ENCODE data around the gene ZSCAN10. TPM values are rescaled to one million over a fixed set of nuclear protein-coding genes. Genes with fewer than 3 reads are reported as not detected.
A peak's percentile ranks its signal among the peaks of the same experiment; 100 is the strongest.
"Not testable (repeated sequence)": the region's sequence is repeated elsewhere in the genome, so short reads cannot be mapped to it uniquely, and the experiment has no call there.

Gene ZSCAN10
- total RNA-seq, 3 donors from 2014 or later, result 0.11 TPM; not detected in 1

GRCh38 chr16:3060339-3061127 is 38.6 kb downstream of the ZSCAN10 start:
- peaks cover 65% of the 10 kb centered on the region for H3K4me1 Mint-ChIP-seq (ENCODE audit: low read depth)
- no peaks in the 10 kb centered on the region for H3K9me3 Mint-ChIP-seq
- peaks cover 2% of the 10 kb centered on the region for H3K36me3 Mint-ChIP-seq (ENCODE audit: insufficient read depth)
- peak overlapping the region; percentile 82 for H3K4me3 Mint-ChIP-seq
- no peak for ATAC-seq
- no peaks in the 10 kb centered on the region for H3K27me3 Mint-ChIP-seq (ENCODE audit: low read depth)
- no peak for DNase-seq

GRCh38 chr16:3059723-3060242 is 39.3 kb downstream of the ZSCAN10 start:
- Mint-ChIP-seq H3K9me3 (no peaks in the 10 kb centered on the region), H3K27me3 (ENCODE audit: low read depth) (no peaks in the 10 kb centered on the region), H3K36me3 (ENCODE audit: insufficient read depth) (peaks cover 7% of the 10 kb centered on the region), H3K4me1 (ENCODE audit: low read depth) (peaks cover 65% of the 10 kb centered on the region), H3K4me3 (peak overlapping the region; percentile 82)
- ATAC-seq (no peak), DNase-seq (no peak)

GRCh38 chr16:3059041-3059722 is 39.9 kb downstream of the ZSCAN10 start:
- ATAC-seq, result peak; percentile 91 to 92
- peaks cover 8% of the 10 kb centered on the region for H3K36me3 Mint-ChIP-seq (ENCODE audit: insufficient read depth)
- peak overlapping the region; percentile 85 for H3K4me3 Mint-ChIP-seq
- H3K4me1 Mint-ChIP-seq (ENCODE audit: low read depth), result peaks cover 62% of the 10 kb centered on the region
- no peaks in the 10 kb centered on the region for H3K9me3 Mint-ChIP-seq
- peak; percentile 86 for DNase-seq
- H3K27me3 Mint-ChIP-seq (ENCODE audit: low read depth), result no peaks in the 10 kb centered on the region

GRCh38 chr16:3058139-3059030 is 40.7 kb downstream of the ZSCAN10 start:
- DNase-seq (peak; percentile 46), ATAC-seq (peak; percentile 56 to 59)
- Mint-ChIP-seq H3K4me3 (peak overlapping the region; percentile 85), H3K27me3 (ENCODE audit: low read depth) (no peaks in the 10 kb centered on the region), H3K36me3 (ENCODE audit: insufficient read depth) (peaks cover 10% of the 10 kb centered on the region), H3K4me1 (ENCODE audit: low read depth) (peaks cover 61% of the 10 kb centered on the region), H3K9me3 (no peaks in the 10 kb centered on the region)

GRCh38 chr16:3057181-3058138 is 41.6 kb downstream of the ZSCAN10 start:
- ATAC-seq (no peak), DNase-seq (no peak)
- Mint-ChIP-seq H3K4me3 (peak overlapping the region; percentile 62), H3K4me1 (ENCODE audit: low read depth) (peaks cover 52% of the 10 kb centered on the region), H3K36me3 (ENCODE audit: insufficient read depth) (peaks cover 10% of the 10 kb centered on the region), H3K27me3 (ENCODE audit: low read depth) (no peaks in the 10 kb centered on the region), H3K9me3 (no peaks in the 10 kb centered on the region)

GRCh38 chr16:3056336-3057180 is 42.5 kb downstream of the ZSCAN10 start:
- Mint-ChIP-seq H3K27me3 (ENCODE audit: low read depth) (no peaks in the 10 kb centered on the region), H3K36me3 (ENCODE audit: insufficient read depth) (peaks cover 10% of the 10 kb centered on the region), H3K9me3 (no peaks in the 10 kb centered on the region), H3K4me3 (peak overlapping the region; percentile 62), H3K4me1 (ENCODE audit: low read depth) (peaks cover 50% of the 10 kb centered on the region)
- DNase-seq (no peak), ATAC-seq (no peak)

GRCh38 chr16:3055734-3056115 is 43.4 kb downstream of the ZSCAN10 start:
- not testable (repeated sequence) for H3K4me3 Mint-ChIP-seq; ATAC-seq; H3K36me3 Mint-ChIP-seq (ENCODE audit: insufficient read depth)

GRCh38 chr16:3054965-3055733 is 43.9 kb downstream of the ZSCAN10 start:
- no peaks in the 10 kb centered on the region for H3K9me3 Mint-ChIP-seq
- ATAC-seq (no peak), DNase-seq (no peak)
- H3K27me3 Mint-ChIP-seq (ENCODE audit: low read depth), result no peaks in the 10 kb centered on the region
- peaks cover 45% of the 10 kb centered on the region for H3K4me1 Mint-ChIP-seq (ENCODE audit: low read depth)
- H3K36me3 Mint-ChIP-seq (ENCODE audit: insufficient read depth), result peaks cover 10% of the 10 kb centered on the region
- peak overlapping the region; percentile 39 for H3K4me3 Mint-ChIP-seq

More at GRCh38 chr16:3055734-3056115, 43.4 kb downstream of the ZSCAN10 start:
- peaks cover 50% of the 10 kb centered on the region for H3K4me1 Mint-ChIP-seq (ENCODE audit: low read depth)
- DNase-seq; H3K9me3 Mint-ChIP-seq; H3K27me3 Mint-ChIP-seq (ENCODE audit: low read depth): not testable (repeated sequence)

GRCh38 chr16:3053330-3053710 is 45.8 kb downstream of the ZSCAN10 start:
- H3K9me3 Mint-ChIP-seq; H3K36me3 Mint-ChIP-seq (ENCODE audit: insufficient read depth); H3K27me3 Mint-ChIP-seq (ENCODE audit: low read depth); DNase-seq; H3K4me3 Mint-ChIP-seq: not testable (repeated sequence)
- peak; percentile 61 to 63 for ATAC-seq
- H3K4me1 Mint-ChIP-seq (ENCODE audit: low read depth), result peaks cover 38% of the 10 kb centered on the region

GRCh38 chr16:3052571-3053329 is 46.3 kb downstream of the ZSCAN10 start:
- ATAC-seq, result peak; percentile 71 to 79
- peaks cover 38% of the 10 kb centered on the region for H3K4me1 Mint-ChIP-seq (ENCODE audit: low read depth)
- H3K27me3 Mint-ChIP-seq (ENCODE audit: low read depth); H3K9me3 Mint-ChIP-seq; H3K4me3 Mint-ChIP-seq; DNase-seq; H3K36me3 Mint-ChIP-seq (ENCODE audit: insufficient read depth): not testable (repeated sequence)

GRCh38 chr16:3051494-3051893 is 47.6 kb downstream of the ZSCAN10 start:
- H3K9me3 Mint-ChIP-seq, result no peaks in the 10 kb centered on the region
- DNase-seq (no peak), ATAC-seq (no peak)
- H3K27me3 Mint-ChIP-seq (ENCODE audit: low read depth), result peaks cover 5% of the 10 kb centered on the region
- H3K4me1 Mint-ChIP-seq (ENCODE audit: low read depth), result peaks cover 30% of the 10 kb centered on the region
- H3K4me3 Mint-ChIP-seq, result no peak overlapping the region
- peaks cover 9% of the 10 kb centered on the region for H3K36me3 Mint-ChIP-seq (ENCODE audit: insufficient read depth)

Data from activated T-cell treated with anti-CD3 and anti-CD28 coated beads, Interleukin-2, amount 50 U/mL, for 4 hours (primary cell).